GM21723 (cell line): ENCODE results near the gene TSPAN9.

Experiments used
- ATAC-seq: cut with Tn5 transposase; IDR thresholded peaks from one replicate; pipeline ENCODE4 v1.9.1; 2021; ENCODE audit warnings: mild to moderate bottlenecking, moderate library complexity; ENCODE audit not compliant: unreplicated experiment

TSPAN9 gene

DNA sequence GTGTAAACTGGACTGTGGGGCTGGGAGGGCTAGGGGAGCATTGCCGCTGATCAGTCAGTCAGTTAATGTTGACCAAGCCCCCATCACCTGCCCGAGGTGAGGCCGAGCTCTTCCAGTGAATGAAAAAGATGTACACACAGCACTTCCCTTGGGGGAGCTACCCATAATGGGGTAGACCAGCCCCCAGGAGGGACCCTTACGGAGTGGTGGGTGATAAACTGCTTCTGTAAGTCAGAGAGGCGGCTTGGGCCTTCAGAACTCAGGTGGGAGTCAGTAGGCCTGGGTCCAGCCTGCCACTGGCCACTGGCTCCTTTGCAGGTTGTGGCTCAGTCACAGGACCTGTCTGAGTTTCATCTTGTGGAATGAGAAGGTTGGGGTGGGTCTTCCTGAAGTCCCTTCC lies 43.5 kb downstream of the TSPAN9 start:
- no peak for ATAC-seq

GRCh38 chr12:3122841-3123678 lies 45.9 kb downstream of the TSPAN9 start:
- ATAC-seq: no peak

GRCh38 chr12:3123729-3124128 lies 46.5 kb downstream of the TSPAN9 start:
- no peak for ATAC-seq

GRCh38 chr12:3124917-3125316 lies 47.7 kb downstream of the TSPAN9 start:
- ATAC-seq: no peak

DNA sequence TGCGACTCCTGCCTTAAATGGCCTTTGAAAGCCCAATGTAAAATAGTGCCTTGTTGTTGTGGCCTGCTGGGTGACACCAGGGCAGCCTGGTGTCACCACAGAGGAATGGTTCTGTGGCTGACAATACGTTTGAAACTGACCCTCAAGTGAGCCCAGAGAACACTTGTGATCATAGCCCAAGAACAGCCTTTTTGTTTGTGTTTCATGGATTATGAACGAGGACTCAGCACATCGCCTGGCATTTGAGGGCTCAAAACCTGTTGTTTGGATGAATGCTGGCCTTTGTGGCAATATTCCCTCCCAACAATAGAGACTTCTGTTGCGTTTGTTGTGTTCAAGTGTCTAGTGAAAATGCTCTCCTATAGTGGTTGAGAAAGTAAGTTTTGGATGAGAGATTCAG lies 48.5 kb downstream of the TSPAN9 start:
- ATAC-seq: no peak

DNA sequence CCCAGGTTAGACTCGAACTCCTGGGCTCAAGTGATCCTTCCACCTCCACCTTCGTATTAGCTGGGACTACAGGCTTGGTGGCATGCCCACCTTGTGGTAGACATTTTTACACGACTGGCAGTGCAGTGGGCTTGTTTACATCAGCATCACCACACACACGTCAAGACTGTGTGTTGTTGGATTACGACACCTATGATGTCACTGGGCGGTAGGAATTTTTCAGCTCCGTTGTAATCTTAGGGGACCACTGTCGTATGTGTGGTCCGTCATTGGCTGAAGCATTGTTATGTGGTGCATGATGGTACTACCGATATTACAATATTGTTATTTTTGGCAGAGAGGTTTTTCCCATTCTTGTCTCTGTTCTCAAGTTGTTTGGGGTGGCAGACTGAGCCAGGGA lies 50.7 kb downstream of the TSPAN9 start:
- no peak for ATAC-seq

DNA sequence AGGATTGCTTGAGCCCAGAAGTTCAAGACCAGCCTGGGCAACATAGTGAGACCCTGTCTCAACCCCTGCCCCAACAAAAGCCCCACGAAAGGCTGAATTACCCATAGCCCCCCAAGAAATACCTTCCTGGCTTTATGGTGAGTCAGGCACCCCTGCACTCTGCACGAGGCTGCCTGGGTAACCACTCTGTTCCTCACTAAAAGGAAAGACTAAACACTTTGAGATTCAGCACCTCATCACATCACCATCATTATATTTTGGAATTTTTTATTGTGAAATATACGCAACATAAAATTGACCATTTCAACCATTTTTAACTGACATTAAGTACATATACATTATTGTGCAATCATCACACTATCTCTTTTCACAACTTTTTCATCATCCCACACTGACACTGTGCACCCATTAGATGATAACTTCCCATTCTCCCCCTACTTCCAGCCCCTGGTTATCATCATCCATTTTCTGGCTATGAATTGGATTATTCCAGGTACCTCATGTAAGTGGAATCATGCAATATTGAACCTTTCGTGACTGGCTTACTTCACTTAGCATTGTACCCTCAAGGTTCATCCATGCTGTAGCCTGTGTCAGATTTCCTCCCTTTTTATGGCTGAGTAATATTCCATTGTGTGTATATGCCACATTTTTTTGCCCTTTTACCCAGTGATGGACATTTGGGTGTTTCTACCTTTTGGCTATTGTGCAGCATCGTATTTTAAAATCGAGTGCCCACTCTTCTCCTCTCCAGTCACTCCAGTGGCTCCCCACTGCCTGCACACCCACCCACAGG lies 51.5 kb downstream of the TSPAN9 start:
- no peak for ATAC-seq

- no peak for ATAC-seq
Observed at GRCh38 chr12:3129301-3130056, 52.3 kb downstream of the TSPAN9 start.

DNA sequence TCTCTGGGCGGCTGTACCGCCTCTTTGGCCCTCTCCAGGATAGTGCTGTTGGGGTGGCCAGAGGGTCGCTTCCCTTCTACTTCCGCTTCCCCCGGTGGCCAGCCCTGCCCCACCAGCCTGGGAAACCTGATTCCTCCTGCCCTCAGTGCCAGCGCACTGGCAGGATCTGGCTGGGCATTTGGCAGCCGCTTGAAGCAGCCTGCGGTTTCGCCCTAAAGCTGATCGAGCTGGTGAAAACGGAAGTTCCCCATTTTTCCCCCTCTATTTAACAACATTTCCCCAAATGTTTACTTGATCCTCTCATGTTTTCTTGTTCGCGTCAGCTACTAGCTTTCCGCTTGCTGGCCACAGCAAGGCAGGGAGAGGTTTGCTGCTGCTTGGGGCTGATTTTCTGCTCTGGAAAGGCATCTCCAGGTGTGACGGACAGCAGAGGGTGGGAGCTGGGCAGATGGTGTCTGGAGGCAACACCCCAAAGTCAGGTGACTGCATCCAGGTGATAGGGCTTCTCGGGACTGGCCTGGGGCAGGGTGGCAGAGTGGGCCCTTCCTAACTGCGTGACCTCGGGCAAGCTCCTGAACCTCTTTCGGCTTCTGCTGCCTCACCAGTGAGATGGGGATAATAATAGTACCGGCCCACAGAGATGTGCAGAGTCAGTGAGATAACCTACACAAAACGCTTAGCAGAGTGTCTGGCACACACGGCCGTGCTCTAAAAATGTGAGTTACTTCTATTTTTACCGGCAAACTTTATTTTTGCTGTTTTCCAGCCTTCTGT lies 53.1 kb downstream of the TSPAN9 start:
- ATAC-seq: no peak

DNA sequence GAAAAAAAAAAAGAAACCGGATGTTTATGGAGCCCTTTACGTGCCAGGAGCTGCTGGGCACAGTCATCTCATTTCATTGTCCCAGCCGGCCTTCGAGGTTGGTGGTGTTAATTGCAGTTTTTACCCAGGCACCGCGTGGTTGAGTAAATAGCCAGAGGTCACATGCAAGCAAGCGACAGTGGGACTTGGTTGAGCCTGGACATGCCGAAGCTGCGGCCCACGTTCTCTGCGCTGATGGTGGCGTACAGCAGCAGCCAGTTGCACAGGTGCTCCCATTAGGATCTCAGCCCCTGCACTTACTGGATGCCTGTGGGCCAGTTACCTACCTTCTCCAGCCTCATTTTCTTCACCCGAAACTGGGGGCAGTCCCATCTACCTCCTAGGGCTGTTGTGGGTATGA lies 54.0 kb downstream of the TSPAN9 start:
- ATAC-seq: no peak

DNA sequence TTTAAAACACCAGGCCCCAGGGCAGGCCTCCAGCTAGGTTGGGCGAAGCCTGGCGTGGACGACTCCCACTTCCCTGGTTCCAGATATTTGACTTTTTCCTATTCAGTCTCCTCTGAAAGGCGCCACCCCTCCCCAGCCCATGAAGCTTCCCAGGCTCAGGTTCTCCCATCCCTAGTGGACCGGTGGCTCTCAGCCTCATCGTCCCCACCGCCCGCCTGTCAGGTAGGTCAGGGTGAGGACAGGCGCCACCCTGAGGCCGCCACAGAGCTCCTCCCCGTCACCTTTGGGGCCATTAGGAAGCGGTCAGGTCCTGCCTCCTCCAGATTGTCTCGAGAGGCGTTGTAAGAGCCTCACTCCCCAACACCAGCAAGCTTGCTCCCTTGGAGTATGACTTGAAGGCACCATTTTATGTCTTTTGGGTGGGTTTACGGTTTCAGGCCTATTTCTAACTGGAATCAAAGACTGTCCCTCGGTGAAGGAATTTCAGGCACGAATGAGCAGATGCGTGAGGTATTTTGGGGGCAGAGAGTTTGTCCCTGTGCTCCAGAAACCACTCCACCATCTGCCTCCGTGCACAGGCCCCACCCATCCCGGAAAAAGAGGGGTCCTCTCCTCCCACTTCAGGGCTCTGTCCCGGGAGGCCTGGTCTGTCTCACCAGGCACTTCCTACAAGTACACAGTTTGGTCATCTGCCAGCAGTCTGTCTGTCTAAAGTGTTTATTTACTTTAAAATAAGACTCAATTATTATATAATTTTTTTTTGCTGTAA lies 55.6 kb downstream of the TSPAN9 start:
- no peak for ATAC-seq

- no peak for ATAC-seq
Observed at GRCh38 chr12:3133405-3133783, 56.2 kb downstream of the TSPAN9 start.

DNA sequence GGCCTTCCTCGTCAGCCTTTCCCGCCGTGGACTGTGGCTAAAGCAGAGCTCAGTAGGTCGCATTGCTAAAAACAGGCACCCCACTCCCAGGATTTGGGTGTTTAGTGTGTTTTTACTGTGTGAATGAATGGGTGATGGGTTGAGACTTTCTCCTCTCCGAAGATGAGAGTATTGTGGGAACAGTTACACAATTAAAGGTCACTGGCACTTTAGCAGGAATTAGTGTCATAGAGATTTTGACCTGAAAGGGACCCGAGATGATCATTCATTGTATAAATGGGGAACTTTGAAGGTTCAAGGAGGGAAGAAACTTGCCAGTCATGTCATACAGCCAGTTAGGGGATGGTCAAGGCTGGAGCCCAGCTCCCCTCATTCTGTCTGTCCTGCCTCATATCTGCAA lies 56.9 kb downstream of the TSPAN9 start:
- ATAC-seq: no peak

GRCh38 chr12:3134526-3135135 lies 57.5 kb downstream of the TSPAN9 start:
- ATAC-seq: no peak

DNA sequence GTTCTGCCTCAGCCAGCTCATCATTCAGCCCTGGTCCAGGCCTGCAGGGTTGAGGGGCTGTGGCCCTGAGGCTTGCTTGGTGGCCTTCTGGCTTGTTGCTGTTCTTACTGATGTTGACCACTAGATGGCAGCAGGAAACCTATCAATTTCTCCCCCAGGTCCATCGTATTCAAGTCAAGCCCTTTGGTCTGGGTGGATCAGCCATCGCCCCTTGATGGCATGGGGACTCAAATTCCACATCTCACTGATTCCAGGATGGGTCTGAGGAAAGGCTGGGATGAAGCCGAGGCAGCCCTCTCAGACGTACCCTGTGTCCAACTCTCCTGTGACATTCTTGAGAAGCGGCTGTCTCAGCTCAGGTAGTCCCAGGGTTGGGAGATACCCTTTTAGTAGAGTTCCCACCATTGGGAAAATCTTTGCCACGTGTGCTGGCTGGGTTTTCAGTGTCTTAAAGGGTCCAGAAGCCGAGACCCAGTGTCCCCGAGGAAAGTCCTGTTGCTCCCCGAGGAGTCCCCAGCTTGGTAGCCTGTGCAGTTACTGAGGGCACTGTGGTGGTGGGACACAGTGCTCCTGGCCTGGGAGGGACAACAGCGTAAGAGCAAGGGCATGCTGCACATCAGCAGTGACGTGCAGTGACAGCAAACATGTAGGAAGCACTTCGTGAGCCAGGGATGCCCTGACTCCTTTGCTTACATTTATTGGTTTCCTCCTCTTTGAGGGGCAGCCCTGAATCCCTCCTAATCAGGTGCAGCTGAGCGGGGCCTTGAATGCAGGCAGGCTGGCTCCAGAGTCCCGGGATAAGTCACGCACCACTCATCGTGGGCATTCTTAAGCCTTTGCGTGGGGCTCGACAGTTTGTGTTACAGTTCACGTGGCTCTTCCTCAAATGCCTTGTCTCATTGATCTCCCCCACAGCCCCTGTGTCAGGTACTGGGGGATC lies 58.6 kb downstream of the TSPAN9 start:
- no peak for ATAC-seq

DNA sequence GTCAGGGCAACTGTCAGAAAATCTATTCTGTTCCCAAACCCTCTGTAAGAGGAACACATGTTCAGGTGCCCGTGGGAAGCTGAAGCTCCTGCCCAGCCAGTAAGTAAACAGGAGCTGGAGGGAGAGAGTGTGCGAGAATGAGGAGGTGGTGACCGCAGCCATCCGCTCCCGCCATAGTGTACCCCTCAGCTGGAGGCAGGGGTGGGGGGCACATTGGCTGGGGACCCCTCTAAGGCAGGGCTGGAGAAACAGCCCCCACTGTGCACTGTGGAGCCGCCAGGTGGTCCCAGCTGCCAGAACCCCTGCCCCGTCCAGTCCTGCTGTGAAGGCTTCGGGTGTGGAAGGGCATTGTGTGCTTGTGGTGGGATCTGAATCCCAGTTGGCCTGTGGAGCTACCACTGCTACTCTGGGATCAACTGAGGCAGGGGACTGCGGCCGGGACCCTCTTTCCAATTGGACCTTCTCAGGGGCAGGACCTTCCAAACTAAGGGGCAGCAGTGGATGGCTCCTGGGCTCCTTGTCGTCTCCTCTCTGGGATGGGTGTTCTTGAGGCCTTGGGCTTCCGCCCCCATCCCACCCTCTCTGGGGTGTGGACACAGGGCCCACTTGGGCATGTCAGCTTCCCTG lies 59.6 kb downstream of the TSPAN9 start:
- ATAC-seq: no peak

DNA sequence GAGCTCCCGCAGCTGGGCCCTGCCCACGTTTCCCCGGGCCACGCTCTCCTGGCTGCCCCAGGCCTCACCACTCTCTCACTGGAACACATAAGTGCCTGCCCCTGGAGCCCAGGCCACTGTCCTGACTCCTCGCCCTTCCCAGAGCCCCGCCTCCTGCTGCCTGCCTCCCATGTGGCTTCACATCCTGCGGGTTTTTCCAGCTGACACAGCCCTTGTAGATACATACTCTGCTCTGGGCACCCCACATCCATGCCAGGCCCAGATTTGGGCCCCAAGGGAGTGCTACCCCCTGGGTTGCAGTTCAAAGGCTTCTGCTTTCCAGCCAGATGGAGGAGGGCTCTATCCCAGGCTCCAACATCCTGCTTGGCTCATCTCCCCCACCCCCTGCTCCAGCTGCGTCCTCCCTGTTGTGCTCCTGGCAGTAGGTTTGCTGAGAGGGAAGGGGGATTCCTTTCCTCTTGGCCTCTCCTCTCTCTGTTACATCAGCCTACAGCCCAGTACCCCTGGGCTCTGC lies 60.1 kb downstream of the TSPAN9 start:
- ATAC-seq: no peak
